ENCODE measurements around the gene ZMYM1.
A peak's percentile ranks its signal among the peaks of the same experiment; 100 is the strongest.
"Not testable (repeated sequence)": the region's sequence is repeated elsewhere in the genome, so short reads cannot be mapped to it uniquely, and the experiment has no call there.

The ZMYM1 gene

DNA sequence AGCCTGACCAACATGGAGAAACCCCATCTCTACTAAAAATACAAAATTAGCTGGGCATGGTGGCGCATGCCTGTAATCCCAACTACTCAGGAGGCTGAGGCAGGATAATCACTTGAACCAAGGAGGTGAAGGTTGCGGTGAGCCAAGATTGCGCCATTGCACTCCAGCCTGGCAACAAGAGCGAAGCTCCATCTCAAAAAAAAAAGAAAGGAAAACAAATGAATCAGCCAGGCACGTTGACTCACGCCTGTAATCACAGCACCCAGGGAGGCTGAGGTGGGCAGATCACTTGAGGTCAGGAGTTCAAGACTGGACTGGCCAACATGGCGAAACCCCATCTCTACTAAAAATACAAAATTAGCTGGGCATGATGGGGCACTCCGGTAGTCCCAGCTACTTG, 2.8 kb upstream of the ZMYM1 start:
- DNase-seq (ENCODE audit: low spot score): not testable (repeated sequence)

DNA sequence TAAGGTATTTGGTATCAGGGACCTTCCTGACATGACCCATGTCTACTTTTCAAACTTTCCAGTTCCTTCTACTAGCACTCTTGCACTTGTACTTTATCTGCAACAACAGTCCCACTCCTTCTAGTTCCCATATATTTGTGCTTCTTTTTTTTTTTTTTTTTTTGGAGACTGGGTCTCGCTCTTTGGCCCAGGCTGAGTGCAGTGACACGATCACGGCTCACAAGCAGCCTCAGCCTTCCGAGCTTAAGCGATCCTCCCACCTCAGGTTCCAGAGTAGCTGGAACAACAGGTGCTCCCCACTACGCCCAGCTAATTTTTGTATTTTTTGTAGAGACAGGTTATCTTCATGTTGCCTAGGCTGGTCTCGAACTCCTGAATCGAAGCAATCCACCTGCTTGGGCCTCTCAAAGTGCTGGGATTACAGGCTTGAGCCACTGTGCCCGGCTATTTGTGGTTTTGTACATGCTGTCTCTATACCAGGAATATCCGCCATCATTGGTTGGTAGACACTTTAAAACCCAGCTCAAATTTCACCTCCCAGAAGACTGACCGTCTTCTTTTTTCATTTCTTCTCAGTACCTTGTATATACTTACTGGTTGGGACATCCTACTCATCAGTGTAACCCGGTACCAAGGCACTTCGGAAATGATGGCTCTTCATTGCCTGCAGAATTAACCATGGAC, 1.1 kb downstream of the ZMYM1 start:
- DNase-seq (ENCODE audit: low spot score): no peak

DNA sequence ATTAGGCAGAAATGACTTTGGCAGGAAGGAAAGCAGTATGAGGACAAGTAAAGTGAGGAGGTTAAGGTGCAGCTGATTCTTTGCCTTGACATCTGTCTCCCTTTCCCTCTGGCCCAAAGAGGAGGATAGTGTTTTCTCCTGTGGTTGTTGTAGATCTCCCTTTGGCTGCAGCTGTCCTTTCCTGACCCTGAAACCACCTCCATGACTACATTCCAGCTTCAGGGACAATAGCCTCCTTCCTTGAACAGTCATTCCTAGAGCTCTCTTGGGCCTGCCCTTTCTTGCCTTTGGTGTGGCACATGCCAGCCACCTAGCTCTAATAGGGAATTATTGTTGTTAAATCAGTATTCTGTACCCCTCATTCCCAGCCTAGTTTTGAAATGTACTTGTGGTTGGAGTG, 6.2 kb downstream of the ZMYM1 start:
- DNase-seq (ENCODE audit: low spot score): no peak

DNA sequence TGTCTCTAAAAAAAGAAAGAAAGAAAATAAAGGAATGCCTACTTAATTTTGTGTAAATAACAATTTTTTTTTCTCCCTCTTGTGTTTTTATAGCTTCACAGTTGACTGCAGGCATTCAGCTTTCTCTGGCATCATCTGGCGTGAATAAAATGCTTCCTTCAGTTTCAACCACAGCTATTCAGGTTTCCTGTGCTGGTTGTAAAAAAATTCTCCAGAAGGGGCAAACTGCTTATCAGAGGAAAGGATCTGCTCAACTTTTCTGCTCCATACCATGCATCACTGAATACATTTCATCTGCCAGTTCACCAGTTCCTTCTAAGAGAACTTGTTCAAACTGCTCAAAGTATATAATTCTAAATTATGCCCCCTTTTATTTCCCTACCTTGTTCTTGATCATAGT, 18.0 kb downstream of the ZMYM1 start:
- DNase-seq (ENCODE audit: low spot score): no peak

DNA sequence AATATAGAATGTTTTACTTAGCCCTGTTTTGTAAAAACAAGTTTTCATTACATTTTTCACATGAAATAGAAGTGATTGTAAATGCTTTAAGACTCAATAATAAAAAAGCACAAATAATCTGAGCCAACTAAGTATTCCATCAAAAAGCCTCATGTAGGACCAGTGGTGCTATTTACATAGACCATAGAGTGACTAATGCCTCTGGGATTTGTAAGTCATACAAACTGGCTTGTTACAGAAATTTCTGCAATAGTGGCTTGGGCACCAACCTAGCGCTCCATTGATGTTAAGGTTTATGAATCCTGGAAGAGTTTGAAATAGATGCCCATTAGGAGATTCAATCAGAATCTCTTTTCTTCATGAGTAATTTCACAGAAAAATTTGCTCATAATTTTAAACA, 31.9 kb downstream of the ZMYM1 start:
- no peak for DNase-seq (ENCODE audit: low spot score)

DNA sequence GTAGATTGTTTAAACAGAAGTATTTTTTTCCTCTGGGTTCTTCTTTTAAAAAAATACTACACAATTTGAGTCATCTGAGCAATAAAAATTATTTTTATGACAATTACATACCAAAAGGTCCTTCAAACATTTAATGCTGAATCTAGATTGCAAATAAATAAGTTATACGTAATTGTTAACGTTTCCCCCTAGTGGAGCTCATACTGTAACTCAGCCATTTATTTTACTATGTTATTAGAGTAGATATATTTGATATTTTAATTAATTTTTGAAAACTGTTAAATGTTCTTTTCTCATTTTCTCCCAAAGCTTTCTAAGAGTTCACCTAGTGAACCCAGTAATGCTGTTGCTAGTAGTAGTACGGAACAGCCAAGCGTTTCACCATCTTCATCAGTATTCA, 33.5 kb downstream of the ZMYM1 start:
- DNase-seq (ENCODE audit: low spot score): no peak

DNA sequence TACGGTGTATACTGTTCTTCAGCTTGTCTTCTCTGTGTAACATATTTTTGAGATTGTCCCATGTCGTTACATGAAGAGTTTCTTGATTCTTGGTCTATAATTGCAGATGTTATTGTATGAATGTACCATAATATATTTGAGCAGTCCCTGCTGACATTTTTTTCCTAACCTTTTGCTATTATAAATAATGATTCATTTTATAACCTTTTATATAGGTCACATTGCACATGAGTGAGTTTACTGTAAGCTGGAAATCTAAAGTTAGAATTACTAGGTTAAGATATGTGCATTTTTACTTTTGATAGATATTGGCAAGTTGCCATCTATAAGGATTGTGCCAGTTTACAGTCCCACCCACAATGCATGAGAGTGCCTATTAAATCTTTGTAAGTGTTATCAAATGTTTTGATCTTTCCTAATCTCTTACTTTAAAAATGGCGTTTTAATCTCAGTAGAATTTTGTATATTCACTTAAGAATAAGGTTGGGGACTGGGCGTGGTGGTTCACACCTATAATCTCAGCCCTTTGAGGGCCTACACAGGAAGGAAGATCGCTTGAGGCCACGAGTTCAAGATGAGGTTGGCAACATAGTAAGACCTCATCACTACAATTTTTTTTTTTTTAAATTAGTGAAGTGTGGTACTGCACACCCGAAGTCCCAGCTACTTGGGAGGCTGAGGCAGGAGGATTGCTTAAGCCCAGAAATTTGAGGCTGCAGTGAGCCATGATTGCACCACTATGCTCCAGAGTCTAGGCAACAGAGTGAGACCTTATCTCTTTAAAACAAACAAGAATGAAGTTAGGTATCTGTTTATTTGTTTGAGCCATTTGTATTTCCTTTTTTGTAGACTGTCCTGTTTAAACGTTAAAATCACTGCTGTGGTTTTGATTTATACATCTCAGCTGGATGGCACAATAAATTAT, 36.5 kb downstream of the ZMYM1 start:
- DNase-seq (ENCODE audit: low spot score): no peak

DNA sequence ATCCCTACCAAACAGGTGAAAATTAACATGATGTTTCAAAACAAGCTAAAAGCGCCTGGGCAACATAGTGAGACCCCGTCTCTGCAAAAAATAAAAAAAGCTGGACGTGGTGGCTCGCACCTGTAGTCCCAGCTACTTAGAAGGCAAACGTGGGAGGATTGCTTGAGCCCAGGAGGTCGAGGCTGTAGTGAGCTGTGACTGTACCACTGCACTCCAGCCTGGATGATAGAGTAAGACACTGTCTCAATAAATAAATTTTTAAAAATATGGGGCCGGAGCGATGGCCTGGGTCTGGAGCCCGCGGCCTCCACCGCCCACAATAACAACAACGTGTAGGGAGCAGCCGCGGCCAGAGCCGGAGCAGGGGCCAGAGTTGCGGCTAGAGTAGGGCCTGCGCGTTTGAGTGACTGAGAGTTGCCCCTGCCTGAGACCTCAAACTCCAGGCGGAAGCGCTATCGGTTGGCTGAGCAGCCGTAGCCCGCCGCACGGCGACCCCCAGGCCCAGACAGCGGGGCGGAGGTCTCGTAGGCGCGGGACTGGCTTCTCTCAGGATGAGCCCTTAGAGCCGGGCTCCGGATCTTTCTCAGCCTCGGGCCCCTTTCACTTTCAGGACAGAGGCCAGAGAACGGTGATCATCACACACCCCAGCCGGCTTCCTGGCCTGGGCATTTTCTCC, 41.4 kb downstream of the ZMYM1 start:
- DNase-seq (ENCODE audit: low spot score): peak; percentile 24

DNA sequence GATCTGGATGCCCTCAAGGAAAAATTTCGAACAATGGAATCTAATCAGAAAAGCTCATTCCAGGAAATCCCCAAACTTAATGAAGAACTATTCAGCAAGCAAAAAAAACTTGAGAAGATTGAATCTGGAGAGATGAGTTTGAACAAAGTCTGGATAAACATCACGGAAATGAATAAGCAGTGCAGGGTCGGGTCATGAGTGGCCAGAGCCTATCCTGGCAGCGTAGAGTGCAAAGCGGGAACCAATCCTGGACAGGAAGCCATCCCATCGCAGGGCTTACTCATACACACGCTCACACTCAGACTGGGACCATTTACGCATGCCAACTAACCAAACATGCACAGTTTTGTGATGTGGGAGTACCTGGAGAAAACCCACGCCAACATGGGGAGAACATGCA, 43.1 kb downstream of the ZMYM1 start:
- DNase-seq (ENCODE audit: low spot score): no peak

DNA sequence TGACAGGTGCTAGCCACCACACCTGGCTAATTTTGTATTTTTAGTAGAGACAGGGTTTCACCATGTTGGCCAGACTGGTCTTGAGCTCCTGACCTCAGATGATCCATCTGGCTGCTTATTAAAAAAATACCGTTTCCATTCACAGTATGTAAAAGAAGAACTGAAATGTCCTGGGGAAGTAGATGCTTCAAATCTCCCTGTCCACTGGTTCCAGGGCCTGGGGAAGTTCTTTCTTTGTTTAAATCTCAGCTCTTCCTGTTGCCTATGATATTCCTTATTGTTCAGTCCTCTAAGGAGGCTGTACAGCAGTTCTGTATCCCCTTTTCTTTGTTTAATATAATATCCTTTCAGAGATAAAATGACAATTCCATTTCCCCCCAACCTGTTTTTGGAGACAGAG, 47.4 kb downstream of the ZMYM1 start:
- no peak for DNase-seq (ENCODE audit: low spot score)

DNA sequence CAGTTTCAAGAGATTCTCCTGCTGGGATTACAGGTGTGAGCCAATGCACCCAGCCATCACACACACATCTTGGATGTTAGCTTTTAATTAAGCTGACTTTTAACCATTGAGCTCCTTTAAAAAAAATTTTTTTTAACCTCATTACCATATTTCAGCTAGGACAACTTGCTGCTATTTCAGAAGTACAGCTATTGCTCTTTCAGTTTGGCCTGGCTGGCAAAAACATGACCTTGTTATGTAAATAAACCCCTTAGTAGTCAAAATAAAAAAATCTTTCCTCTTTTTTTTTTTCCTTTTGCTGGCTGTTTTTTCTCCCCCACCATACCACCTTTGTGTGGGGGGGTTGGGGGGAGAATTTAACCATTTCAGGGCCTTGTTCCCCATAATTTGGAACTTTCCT, 49.9 kb downstream of the ZMYM1 start:
- DNase-seq (ENCODE audit: low spot score): no peak

DNA sequence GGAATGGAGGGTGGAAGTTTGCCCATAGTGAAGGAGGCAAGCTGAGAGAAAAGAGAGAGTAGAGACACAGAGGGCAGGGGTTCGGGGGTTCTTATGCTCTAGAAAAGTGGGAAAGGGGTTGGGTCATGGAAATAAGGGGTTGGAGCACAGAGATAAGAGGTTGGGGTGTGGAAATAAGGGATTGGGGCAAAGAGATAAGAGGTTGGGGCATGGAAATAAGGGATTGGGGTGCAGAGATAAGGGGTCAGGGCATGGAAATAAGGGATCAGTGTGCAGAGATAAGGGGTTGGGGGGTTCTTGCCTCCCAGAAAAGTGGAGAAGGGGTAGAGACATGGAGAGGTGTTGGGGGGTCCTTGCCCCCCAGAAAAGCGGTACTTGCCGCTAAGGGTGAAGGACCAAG, 57.6 kb downstream of the ZMYM1 start:
- DNase-seq (ENCODE audit: low spot score): no peak

DNA sequence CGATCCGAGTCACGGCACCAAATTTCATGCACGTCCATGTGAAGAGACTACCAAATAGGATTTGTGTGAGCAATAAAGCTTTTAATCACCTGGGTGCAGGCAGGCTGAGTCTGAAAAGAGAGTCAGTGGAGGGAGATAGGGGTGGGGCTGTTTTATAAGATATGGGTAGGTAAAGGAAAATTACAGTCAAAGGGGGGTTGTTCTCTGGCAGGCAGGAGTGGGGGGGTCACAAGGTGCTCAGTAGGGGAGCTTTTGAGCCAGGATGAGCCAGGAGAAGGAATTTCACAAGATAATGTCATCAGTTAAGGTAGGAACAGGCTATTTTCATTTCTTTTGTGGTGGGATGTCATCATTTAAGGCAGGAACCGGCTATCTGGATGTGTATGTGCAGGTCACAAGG, 58.4 kb downstream of the ZMYM1 start:
- DNase-seq (ENCODE audit: low spot score): not testable (repeated sequence)

DNA sequence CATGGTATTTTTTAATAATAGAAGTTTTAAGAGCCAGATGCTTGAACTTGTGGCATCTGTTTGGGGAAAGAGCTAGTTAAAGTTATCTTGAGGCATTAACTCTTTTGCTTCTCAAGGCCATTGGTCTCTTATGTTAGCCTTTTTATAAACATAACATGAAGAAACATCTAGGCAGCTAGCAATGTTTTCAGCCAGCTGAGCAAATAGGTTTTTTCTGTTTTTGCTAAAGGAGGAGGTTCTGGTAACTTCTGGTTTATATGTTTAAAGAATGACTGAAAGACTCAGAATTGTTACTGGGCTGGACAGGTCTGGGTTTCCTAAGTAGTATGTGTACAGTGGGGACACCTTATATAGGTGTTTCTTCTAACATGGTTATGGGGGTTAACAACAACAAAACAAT, 63.1 kb downstream of the ZMYM1 start:
- DNase-seq (ENCODE audit: low spot score): not testable (repeated sequence)

DNA sequence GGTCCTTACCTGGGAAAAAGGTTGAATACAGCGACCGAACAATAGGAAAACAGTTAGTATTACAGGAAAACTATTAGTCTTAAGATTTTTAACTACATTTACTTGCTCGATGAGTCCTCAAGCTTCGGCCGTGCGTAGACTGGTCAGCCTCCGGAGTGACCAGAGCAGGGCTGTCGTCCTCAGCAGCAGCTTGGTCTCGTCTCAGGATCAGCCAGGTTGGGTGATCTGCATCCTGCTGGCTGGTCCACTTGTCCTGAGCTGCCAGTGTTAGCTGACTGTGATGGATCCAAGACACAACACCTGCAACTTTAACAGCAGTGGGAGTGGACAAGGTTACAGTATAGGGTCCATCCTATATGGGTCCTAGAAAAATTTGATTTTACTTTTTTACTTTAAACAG, 63.5 kb downstream of the ZMYM1 start:
- not testable (repeated sequence) for DNase-seq (ENCODE audit: low spot score)

DNA sequence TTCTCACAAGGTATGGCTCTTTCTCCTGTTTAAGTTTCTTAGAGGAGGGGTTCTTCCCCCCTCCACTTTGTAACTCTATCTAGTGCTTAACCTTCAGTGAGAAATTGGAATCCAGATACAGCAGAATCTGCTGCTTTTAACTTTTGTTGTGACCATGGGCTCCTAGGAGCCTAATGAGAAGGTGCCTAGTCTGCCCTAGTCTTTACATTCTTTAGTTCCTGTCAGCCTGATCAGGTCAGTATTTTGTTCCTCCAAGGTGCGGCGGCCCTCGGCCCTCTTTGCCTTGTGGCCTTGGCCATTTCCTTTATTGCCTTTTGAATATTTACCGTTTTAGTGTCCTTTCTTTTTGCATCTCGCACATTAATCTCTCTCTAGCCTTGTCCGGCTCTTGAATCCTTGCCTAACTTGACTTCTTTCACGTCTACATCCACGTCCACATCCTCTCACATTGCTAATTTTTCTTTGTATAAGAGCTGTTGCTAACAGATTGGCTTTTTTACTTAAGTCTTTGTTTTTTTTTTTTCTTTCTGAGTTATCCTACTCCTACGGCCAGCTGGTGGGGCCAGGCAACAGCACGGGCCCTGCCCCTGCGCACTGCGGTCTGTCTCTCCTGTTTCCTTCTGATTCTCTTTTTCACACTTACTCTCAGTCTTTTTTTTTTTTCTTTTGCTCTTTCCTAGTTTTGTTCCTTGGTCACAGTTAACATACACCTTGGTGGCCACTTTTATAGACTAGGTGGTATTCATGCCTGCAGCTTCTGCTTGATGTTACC, 64.7 kb downstream of the ZMYM1 start:
- DNase-seq (ENCODE audit: low spot score): no peak

DNA sequence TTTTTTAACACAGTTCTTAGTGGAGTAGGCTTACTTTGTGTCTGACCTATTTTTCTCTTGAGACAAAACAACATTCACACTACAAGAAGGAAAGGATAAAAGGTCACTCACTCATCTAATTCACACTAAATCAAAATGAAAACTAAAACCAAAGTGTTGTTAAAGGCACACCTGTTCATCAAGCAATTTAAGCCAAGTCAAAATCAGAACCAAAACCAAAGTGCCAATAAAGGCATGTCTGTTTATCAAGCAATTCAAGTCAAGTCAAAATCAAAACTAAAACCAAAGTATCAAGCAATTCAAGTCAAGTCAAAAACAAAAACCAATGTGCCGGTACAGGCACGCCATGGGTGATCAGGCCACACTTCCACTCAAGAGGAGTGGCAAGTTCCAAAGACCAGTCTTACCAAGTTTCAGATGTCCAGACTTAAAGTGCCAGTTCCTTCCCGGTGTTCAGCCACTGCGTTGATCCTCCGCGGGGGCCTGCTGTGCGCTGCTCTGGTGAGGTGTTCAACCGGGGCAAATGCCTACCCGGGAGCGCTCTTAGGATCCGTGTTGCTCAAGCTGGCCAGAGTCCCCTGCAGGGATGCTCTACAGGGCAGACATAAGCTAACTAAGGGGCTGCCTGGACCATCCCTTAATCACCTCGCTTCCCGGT, 66.8 kb downstream of the ZMYM1 start:
- DNase-seq (ENCODE audit: low spot score): not testable (repeated sequence)

DNA sequence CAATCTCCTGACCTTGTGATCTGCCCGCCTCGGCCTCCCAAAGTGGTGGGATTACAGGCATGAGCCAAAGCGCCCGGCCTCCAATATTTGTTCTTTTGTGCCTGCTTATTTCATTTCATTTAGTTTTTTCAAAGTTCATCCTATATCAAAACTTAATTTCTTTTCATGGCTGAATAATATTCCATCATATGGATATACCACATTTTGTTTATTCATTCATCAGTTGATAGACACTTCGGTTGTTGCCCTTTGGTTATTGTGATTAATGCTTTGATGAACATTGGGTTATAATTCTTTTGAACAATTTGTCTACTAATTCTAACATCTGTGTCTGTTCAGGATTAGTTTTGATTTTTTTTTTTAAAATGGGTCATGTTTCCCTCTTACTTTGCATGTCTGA, 72.0 kb downstream of the ZMYM1 start:
- no peak for DNase-seq (ENCODE audit: low spot score)

DNA sequence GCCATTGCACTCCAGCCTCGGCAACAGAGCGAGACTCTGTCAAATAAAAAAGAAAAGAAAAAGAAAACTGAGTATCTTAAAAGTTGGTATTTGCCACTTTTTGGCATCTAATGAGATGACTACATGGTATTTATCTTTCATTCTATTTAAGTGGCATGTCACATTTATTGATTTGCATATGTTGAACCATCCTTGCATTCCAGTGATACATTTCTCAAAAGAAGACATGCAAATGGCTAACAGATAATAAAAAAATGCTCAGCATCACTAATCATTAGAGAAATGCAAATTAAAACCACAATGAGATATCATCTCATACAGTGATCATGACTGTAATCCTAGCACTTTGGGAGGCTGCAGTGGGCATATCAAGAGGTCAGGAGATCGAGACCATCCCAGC, 85.7 kb downstream of the ZMYM1 start:
- DNase-seq (ENCODE audit: low spot score): no peak
